ENCODE data around the gene MAP1S. TPM values are rescaled to one million over a fixed set of nuclear protein-coding genes. Genes with fewer than 3 reads are reported as not detected.

Gene MAP1S
- total RNA-seq, 1 donor from 2014 or later = 141 TPM

DNA sequence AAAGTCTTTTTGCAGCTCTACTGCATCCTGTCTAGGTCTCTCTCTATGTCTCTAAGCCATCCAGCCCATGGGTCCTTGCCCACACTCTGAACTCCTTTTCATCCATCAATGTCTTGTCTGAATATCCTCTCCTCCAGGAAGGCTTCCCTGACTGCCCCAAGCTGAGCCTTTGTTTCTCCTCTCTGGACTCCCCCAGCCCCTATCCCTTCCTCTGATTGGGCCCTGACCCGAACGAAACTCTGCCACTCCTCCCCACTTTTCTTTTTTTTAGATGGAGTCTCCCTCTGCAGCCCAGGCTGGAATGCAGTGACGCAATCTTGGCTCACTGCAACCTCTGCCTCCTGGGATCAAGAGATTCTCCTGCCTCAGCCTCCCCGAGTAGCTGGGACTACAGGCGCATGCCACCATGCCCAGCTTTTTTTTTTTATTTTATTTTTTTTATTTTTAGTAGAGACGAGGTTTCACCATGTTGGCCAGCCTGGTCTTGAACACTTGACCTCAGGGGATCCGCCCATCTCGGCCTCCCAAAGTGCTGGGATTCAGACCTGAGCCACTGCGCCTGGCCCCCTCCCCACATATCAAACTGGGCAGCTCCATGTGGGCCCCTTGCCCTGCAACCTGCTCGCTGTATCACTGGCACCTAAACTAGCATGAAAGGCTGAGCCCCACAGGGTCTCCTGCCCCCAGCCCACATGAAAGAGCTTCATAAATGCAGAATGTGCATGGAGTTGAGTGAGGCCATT, 30.3 kb upstream of the MAP1S start:
- no peak for DNase-seq (ENCODE audit: extremely low read depth, low read depth, low spot score)

DNA sequence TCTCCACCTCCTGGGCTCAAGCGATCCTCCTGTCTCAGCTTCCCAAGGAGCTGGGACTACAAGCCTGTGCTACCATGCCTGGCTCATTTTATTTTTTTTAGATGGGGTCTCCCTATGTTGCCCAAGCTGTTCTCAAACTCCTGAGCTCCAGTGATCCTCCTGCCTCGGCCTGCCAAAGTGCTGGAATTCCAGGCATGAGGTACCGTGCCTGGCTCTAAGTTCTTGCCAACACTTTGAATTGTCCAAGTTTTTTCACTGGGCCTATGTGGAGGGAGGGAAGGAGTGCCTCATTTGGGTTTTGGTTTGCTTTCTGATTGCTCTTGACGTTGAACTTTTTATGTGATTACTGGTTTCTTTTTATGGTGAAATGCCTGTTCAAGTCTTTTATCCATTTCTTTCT, 26.7 kb upstream of the MAP1S start:
- DNase-seq (ENCODE audit: extremely low read depth, low read depth, low spot score) = no peak

- no peak for DNase-seq (ENCODE audit: extremely low read depth, low read depth, low spot score)
Observed at GRCh38 chr19:17695198-17695597, 24.1 kb upstream of the MAP1S start.

- peak; percentile 52 for DNase-seq (ENCODE audit: extremely low read depth, low read depth, low spot score)
Observed at GRCh38 chr19:17703824-17704463, 15.3 kb upstream of the MAP1S start.

DNA sequence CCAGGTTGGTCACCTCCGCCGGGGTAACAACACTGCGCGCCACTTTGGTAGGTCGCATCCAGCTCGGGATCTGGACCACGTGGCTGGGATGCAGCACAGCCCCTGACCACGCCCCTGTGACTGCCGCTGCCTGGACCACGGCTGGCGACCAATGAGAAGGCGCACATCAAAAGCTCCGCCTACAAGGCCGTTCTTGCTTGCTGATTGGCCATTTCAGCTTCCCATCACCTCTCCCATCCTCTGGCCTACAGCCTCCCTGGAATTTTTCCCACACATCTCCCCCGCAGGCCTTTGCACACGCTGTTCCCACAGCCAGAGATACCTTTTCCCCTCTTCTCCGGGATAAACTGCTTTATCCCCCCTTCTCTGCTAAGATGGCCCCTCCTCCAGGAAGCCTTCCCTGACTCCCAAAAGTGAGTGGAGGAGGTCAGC, 12.5 kb upstream of the MAP1S start:
- DNase-seq (ENCODE audit: extremely low read depth, low read depth, low spot score) = no peak

- DNase-seq (ENCODE audit: extremely low read depth, low read depth, low spot score) = no peak
Observed at GRCh38 chr19:17711851-17712250, 7.4 kb upstream of the MAP1S start.

DNA sequence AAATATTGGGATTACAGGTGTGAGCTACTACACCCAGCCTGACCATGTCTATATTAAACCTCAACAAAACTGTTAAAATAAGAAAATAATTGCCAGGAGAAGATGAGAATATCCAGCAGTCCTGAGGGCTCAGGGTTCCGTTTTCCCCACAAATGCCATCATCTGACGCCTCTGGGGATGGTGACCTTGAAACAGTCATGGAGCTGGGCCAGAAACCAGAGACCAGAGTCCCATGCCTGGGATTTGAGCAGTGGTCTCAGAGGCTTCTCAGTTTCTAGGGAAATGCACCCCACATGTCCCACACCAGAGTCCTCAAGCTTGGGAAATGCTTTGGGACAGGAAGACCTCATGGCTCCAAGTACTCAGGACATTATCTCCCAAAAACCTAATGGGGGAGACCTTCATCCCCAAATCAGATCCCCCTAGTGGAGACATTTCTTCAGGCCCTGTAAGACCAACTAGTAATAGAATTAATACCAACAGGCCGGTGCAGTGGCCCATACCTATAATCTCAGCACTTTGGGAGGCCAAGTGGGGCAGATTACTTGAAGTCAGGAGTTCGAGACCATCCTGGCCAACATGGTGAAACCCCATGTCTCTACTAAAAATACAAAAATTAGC, 2.9 kb upstream of the MAP1S start:
- DNase-seq (ENCODE audit: extremely low read depth, low read depth, low spot score) = no peak

GRCh38 chr19:17718550-17718946, 732 bp upstream of the MAP1S start:
- DNase-seq (ENCODE audit: extremely low read depth, low read depth, low spot score) = no peak

GRCh38 chr19:17719730-17720400, 585 bp downstream of the MAP1S start:
- no peak for DNase-seq (ENCODE audit: extremely low read depth, low read depth, low spot score)

DNA sequence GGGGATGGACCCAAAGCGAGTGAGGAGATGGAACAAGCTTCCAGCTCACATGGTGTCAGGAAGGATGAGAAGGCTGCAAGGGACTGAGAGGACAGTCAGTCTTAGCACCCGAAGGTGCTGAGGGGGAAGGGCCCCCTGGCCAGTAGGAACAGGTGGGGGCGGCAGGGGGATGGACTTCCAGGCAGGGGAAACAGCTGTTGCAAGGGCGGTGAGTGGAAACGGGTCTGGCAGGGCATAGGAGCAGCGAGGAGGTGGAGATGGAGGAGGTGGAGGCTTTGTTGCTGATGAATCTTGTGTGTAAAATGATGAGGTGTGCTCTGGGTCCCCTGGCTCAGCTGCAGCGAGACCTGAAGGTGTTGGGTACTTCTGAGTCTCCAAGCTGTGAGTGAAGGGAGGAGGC, 1.2 kb downstream of the MAP1S start:
- DNase-seq (ENCODE audit: extremely low read depth, low read depth, low spot score) = no peak

DNA sequence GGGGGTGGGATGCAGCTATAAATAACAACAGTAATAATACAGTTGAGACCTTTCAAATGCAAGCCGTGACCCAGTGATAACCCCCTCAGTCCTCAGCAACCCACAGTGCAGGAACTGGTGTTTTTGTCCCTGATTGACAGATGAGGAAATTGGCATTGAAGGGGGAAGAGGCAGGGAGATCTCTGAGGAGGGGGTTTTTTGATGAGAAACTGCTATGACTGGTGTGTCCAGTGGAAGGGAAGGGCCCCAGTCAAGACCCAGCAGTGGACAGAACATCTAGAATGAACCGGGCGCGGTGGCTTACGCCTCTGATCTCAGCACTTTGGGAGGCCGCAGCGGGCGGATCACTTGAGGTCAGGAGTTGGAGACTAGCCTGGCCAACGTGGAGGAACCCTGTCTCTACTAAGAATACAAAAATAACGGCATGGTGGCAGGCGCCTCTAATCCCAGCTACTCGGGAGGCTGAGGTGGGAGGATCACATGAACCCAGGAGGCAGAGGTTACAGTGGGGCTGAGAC, 1.9 kb downstream of the MAP1S start:
- DNase-seq (ENCODE audit: extremely low read depth, low read depth, low spot score) = no peak

DNA sequence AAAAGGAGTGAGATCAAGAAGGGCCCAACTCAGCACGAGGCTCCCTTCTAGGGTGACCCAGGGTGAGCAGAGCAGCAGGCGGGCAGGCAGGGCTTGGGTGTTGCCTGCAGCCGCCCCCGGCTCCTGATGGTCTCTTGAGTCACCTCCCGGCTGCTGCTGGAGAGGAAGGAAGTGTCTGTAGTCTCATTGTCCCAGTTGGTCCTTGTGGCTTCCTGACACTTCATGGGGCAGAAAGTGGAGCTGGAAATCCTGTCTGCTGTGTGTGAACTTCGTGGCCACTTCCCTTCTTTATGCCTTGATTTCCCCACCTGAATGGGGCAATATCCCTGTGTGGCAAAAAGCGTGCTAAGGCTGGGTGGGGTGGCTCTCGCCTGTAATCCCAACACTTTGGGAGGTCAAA, 2.5 kb downstream of the MAP1S start:
- DNase-seq (ENCODE audit: extremely low read depth, low read depth, low spot score) = no peak

GRCh38 chr19:17722655-17723240, 3.5 kb downstream of the MAP1S start:
- no peak for DNase-seq (ENCODE audit: extremely low read depth, low read depth, low spot score)

DNA sequence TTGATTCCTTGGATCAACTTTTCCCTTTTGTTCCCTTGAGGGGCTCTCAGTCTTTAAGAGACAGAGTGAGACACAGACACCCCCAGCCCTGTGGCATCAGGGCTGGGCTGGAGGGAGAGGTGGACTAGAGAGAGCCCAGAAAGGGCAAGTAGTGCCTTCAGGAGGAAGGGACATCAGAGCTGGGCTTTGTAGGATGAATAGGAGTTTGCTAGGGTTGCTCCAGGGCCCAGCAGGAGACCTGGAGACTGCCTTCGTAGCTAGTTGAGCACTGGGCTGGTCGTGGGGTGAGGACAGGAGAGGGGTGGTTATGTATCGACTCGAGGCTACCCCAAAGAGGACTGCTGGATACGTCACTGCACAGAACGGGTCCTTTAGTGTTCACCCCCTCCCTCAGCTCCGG, 5.4 kb downstream of the MAP1S start:
- DNase-seq (ENCODE audit: extremely low read depth, low read depth, low spot score) = no peak

DNA sequence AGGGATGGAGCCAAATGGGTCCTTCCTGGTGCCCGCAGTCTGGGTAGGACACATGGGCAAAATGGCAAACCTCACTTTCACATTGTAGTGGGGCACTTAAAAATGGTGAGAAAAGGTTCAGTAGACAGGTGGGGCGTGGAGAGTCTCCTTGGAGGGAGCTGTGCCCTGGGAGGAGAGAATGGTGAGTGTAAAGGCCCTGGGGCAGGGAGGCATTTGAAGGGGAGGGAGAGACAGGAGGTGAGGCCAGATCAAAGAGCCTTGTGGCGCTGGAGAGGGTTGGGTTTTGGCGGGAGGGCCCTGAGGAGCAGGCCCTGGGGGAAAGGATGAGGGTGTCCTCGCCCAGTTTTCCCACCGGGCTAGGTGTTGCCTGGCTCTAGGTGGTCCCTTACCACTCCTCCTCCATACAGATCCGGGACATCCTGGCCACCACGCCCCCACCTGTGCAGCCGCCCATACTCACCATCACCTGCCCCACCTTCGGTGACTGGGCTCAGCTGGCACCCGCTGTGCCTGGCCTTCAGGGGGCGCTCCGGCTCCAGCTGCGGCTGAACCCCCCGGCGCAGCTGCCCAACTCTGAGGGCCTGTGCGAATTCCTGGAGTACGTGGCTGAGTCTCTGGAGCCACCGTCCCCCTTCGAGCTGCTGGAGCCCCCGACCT, 6.3 kb downstream of the MAP1S start:
- DNase-seq (ENCODE audit: extremely low read depth, low read depth, low spot score) = no peak

DNA sequence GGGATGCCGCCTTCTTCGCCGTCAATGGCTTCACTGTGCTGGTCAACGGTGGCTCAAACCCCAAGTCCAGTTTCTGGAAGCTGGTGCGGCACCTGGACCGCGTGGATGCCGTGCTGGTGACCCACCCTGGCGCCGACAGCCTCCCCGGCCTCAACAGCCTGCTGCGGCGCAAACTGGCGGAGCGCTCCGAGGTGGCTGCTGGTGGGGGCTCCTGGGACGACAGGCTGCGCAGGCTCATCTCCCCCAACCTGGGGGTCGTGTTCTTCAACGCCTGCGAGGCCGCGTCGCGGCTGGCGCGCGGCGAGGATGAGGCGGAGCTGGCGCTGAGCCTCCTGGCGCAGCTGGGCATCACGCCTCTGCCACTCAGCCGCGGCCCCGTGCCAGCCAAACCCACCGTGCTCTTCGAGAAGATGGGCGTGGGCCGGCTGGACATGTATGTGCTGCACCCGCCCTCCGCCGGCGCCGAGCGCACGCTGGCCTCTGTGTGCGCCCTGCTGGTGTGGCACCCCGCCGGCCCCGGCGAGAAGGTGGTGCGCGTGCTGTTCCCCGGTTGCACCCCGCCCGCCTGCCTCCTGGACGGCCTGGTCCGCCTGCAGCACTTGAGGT, 7.0 kb downstream of the MAP1S start:
- no peak for DNase-seq (ENCODE audit: extremely low read depth, low read depth, low spot score)

DNA sequence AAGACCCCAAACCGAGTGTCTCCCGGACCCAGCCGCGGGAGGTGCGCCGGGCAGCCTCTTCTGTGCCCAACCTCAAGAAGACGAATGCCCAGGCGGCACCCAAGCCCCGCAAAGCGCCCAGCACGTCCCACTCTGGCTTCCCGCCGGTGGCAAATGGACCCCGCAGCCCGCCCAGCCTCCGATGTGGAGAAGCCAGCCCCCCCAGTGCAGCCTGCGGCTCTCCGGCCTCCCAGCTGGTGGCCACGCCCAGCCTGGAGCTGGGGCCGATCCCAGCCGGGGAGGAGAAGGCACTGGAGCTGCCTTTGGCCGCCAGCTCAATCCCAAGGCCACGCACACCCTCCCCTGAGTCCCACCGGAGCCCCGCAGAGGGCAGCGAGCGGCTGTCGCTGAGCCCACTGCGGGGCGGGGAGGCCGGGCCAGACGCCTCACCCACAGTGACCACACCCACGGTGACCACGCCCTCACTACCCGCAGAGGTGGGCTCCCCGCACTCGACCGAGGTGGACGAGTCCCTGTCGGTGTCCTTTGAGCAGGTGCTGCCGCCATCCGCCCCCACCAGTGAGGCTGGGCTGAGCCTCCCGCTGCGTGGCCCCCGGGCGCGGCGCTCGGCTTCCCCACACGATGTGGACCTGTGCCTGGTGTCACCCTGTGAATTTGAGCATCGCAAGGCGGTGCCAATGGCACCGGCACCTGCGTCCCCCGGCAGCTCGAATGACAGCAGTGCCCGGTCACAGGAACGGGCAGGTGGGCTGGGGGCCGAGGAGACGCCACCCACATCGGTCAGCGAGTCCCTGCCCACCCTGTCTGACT, 7.9 kb downstream of the MAP1S start:
- no peak for DNase-seq (ENCODE audit: extremely low read depth, low read depth, low spot score)

- no peak for DNase-seq (ENCODE audit: extremely low read depth, low read depth, low spot score)
Observed at GRCh38 chr19:17727843-17728242, 8.6 kb downstream of the MAP1S start.

DNA sequence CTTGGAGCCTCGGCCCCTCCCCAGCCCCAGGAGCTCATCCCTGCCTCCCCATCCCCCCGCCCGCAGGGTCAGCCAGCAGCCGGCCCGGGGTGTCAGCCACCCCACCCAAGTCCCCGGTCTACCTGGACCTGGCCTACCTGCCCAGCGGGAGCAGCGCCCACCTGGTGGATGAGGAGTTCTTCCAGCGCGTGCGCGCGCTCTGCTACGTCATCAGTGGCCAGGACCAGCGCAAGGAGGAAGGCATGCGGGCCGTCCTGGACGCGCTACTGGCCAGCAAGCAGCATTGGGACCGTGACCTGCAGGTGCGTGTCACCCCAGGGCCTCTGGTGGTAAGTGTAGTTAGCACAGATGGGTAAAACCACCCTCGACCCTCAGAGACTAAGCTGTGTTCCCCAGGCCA, 13.8 kb downstream of the MAP1S start:
- no peak for DNase-seq (ENCODE audit: extremely low read depth, low read depth, low spot score)
